HepG2 (cell line): ENCODE measurements around the gene PARK7. TPM values are rescaled to one million over a fixed set of nuclear protein-coding genes. Genes with fewer than 3 reads are reported as not detected.

ENCODE experiments used
- AGO2 ChIP-seq: fragments of 200-400 bp; formaldehyde crosslinking; optimal IDR thresholded peaks from 2 replicates; pipeline ENCODE3; 2017; ENCODE audit warnings: mild to moderate bottlenecking, low read depth, low read length, moderate library complexity
- FOXJ3 ChIP-seq: sonication (generic); formaldehyde crosslinking; IDR thresholded peaks from 2 replicates; pipeline ENCODE4 v1.4.0; 2020; ENCODE audit warnings: missing genetic modification reagents, mild to moderate bottlenecking, borderline replicate concordance
- FOXK1 ChIP-seq: sonication (generic); formaldehyde crosslinking; IDR thresholded peaks from 2 replicates; pipeline ENCODE4 v1.4.0; 2020; ENCODE audit warnings: low read depth, missing genetic modification reagents, borderline replicate concordance
- FOXO1 ChIP-seq: sonication (generic); formaldehyde crosslinking; IDR thresholded peaks from 2 replicates; pipeline ENCODE4 v1.4.0; 2020; ENCODE audit warnings: missing genetic modification reagents
- HNRNPLL ChIP-seq: fragments of 200-400 bp; formaldehyde crosslinking; IDR thresholded peaks from 2 replicates; pipeline ENCODE4 v1.6.1; 2017; ENCODE audit warnings: mild to moderate bottlenecking, low read depth, low read length; ENCODE audit not compliant: poor library complexity, severe bottlenecking
- IKZF1 ChIP-seq: fragments of 450-650 bp; IDR thresholded peaks from 2 replicates; pipeline ENCODE4 v1.7.1; 2016
- ISL2 ChIP-seq: sonication (generic); formaldehyde crosslinking; IDR thresholded peaks from 2 replicates; pipeline ENCODE4 v1.5.0; 2020; ENCODE audit warnings: missing genetic modification reagents
- RBFOX2 ChIP-seq: fragments of 200-400 bp; formaldehyde crosslinking; IDR thresholded peaks from 2 replicates; pipeline ENCODE4 v1.6.1; 2017; ENCODE audit warnings: low read depth, mild to moderate bottlenecking, low read length
- SIX4 ChIP-seq: sonication (generic); formaldehyde crosslinking; IDR thresholded peaks from 2 replicates; pipeline ENCODE4 v1.4.0; 2020; ENCODE audit warnings: missing genetic modification reagents
- SP1 ChIP-seq, 2 experiments: fragments of 450-650 bp in 1 of 2; sonication (generic) in 1 of 2; formaldehyde crosslinking in 1 of 2; IDR thresholded peaks; 2 replicates each; pipeline versions ENCODE4 v1.4.0 to v1.6.1; 2016 to 2020; ENCODE audit warnings: missing genetic modification reagents in 1 of 2
- ZBTB20 ChIP-seq: sonication (generic); formaldehyde crosslinking; IDR thresholded peaks from 2 replicates; pipeline ENCODE4 v1.8.1; 2023; ENCODE audit warnings: missing genetic modification reagents, low read depth, mild to moderate bottlenecking, borderline replicate concordance
- ZNF12 ChIP-seq: sonication (generic); formaldehyde crosslinking; IDR thresholded peaks from 2 replicates; pipeline ENCODE4 v1.5.0; 2020; ENCODE audit warnings: missing genetic modification reagents
- ZNF331 ChIP-seq: sonication (generic); formaldehyde crosslinking; IDR thresholded peaks from 2 replicates; pipeline ENCODE4 v1.4.0; 2020; ENCODE audit warnings: missing genetic modification reagents
- ZZZ3 ChIP-seq: sonication (generic); formaldehyde crosslinking; IDR thresholded peaks from 2 replicates; pipeline ENCODE4 v1.4.0; 2020; ENCODE audit warnings: missing genetic modification reagents, mild to moderate bottlenecking, borderline replicate concordance
- polyA plus RNA-seq, 8 experiments: library from polyadenylated mRNA; depleted of rRNA in 3 of 8; stranded (reverse) in 7 of 8; unstranded in 1 of 8; fragments of >200 nt; fragmentation: Illumina TruSeq in 4 of 8; extraction: Trizol in 4 of 8; gene quantifications; 2 replicates each; pipeline versions ENCODE4 v1.2.1 to v1.2.3, GENCODE V29; 2011 to 2016; ENCODE audit warnings: low read depth in 4 of 8, missing spikeins in 1 of 8, mixed read lengths in 1 of 8; ENCODE audit not compliant: insufficient read depth in 1 of 8
- total RNA-seq, 5 experiments: library from RNA; depleted of rRNA; stranded (reverse); fragments of >200 nt; fragmentation: Illumina TruSeq; extraction: Trizol; gene quantifications; 2 replicates each; pipeline ENCODE4 v1.2.3, GENCODE V29; 2016; ENCODE audit warnings: low read depth in 1 of 5
- TF ChIP-seq, protein P1 (sequence below): sonication (generic); formaldehyde crosslinking; IDR thresholded peaks from 2 replicates; pipeline ENCODE4 v1.4.0; 2020; ENCODE audit warnings: missing genetic modification reagents
- TF ChIP-seq, protein P2 (sequence below): sonication (generic); formaldehyde crosslinking; IDR thresholded peaks from 2 replicates; pipeline ENCODE4 v1.5.1; 2020; ENCODE audit warnings: missing genetic modification reagents, mild to moderate bottlenecking, borderline replicate concordance
- TF ChIP-seq, protein P3 (sequence below): sonication (generic); formaldehyde crosslinking; IDR thresholded peaks from 2 replicates; pipeline ENCODE4; 2020; ENCODE audit warnings: missing genetic modification reagents, mild to moderate bottlenecking, borderline replicate concordance
- TF ChIP-seq, protein P4 (sequence below): sonication (generic); formaldehyde crosslinking; IDR thresholded peaks from 2 replicates; pipeline ENCODE4 v1.8.1; 2023; ENCODE audit warnings: mild to moderate bottlenecking, missing genetic modification reagents
- TF ChIP-seq, protein P5 (sequence below): IDR thresholded peaks from 2 replicates; pipeline ENCODE4 v1.6.1; 2012; ENCODE audit warnings: inconsistent platforms

Gene PARK7
- total and polyA plus RNA-seq, 2 of the 13 experiments (the other 11 are each of a cell fraction or from before 2014, with no cell fraction given), result 212 to 296 TPM

DNA sequence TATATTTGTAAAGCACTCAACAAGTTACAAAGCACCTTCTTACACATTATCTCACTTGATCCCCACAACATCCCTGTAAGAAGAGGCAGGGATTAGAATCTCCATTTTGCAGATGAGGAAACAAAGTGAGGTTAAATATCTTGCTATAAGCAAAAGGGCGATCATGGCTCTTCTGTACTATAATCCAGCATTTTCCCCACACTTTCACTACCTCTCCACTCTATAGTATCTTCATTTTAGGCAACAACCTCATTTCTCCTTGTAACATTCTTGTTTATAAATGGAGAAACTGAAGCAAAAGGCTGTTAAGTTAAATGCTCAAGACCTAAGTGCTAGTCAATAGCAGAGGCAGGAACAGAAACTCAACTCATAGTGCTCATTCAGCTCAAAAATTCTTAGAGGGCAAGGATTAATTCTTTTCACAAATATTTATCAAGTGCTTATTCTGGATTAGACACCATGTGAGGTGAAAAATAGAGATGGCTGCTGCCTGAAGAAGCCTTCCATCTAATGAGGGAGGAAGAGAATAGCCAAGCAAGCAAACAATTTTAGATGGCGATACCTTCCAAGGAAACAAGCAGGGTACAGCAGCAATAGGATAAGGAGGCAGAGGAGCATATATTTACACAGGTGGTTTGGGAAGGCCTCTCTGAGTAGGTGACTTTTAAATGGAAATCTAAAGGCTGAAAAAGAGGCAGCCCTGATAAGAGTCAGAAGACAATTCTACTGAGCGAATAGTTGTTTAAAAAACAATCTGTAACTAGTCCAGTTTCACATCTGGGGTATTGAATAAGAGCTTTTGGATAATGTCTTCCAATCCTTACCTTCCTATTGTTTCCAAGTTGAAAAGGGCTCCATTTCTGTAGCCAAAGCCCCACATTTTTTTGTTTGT is 61.1 kb downstream of the PARK7 start (continued):
- TF ChIP-seq, protein P1, sequence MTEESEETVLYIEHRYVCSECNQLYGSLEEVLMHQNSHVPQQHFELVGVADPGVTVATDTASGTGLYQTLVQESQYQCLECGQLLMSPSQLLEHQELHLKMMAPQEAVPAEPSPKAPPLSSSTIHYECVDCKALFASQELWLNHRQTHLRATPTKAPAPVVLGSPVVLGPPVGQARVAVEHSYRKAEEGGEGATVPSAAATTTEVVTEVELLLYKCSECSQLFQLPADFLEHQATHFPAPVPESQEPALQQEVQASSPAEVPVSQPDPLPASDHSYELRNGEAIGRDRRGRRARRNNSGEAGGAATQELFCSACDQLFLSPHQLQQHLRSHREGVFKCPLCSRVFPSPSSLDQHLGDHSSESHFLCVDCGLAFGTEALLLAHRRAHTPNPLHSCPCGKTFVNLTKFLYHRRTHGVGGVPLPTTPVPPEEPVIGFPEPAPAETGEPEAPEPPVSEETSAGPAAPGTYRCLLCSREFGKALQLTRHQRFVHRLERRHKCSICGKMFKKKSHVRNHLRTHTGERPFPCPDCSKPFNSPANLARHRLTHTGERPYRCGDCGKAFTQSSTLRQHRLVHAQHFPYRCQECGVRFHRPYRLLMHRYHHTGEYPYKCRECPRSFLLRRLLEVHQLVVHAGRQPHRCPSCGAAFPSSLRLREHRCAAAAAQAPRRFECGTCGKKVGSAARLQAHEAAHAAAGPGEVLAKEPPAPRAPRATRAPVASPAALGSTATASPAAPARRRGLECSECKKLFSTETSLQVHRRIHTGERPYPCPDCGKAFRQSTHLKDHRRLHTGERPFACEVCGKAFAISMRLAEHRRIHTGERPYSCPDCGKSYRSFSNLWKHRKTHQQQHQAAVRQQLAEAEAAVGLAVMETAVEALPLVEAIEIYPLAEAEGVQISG (CRISPR knock-in tag), result no peak
- TF ChIP-seq ZNF12 (CRISPR knock-in tag) (no peak), ZBTB20 (CRISPR knock-in tag) (no peak; the same call in 1 of the 2 replicates), ZNF331 (CRISPR knock-in tag) (no peak), ISL2 (CRISPR knock-in tag) (no peak), AGO2 (peak; percentile 53), SP1 (IDR thresholded peaks at IDR 0.05) (no peak), SP1 (CRISPR knock-in tag; IDR thresholded peaks at IDR 0.05) (no peak), ZZZ3 (CRISPR knock-in tag) (no peak), FOXO1 (no peak), SIX4 (CRISPR knock-in tag) (no peak), RBFOX2 (peak; percentile 86), HNRNPLL (no peak), IKZF1 (no peak), FOXJ3 (CRISPR knock-in tag) (0 out of 2 replicates have a peak, but pooled peaks have one; percentile 21), FOXK1 (CRISPR knock-in tag) (no peak)
- TF ChIP-seq, protein P2, sequence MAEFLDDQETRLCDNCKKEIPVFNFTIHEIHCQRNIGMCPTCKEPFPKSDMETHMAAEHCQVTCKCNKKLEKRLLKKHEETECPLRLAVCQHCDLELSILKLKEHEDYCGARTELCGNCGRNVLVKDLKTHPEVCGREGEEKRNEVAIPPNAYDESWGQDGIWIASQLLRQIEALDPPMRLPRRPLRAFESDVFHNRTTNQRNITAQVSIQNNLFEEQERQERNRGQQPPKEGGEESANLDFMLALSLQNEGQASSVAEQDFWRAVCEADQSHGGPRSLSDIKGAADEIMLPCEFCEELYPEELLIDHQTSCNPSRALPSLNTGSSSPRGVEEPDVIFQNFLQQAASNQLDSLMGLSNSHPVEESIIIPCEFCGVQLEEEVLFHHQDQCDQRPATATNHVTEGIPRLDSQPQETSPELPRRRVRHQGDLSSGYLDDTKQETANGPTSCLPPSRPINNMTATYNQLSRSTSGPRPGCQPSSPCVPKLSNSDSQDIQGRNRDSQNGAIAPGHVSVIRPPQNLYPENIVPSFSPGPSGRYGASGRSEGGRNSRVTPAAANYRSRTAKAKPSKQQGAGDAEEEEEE, result no peak
- TF ChIP-seq, protein P3, sequence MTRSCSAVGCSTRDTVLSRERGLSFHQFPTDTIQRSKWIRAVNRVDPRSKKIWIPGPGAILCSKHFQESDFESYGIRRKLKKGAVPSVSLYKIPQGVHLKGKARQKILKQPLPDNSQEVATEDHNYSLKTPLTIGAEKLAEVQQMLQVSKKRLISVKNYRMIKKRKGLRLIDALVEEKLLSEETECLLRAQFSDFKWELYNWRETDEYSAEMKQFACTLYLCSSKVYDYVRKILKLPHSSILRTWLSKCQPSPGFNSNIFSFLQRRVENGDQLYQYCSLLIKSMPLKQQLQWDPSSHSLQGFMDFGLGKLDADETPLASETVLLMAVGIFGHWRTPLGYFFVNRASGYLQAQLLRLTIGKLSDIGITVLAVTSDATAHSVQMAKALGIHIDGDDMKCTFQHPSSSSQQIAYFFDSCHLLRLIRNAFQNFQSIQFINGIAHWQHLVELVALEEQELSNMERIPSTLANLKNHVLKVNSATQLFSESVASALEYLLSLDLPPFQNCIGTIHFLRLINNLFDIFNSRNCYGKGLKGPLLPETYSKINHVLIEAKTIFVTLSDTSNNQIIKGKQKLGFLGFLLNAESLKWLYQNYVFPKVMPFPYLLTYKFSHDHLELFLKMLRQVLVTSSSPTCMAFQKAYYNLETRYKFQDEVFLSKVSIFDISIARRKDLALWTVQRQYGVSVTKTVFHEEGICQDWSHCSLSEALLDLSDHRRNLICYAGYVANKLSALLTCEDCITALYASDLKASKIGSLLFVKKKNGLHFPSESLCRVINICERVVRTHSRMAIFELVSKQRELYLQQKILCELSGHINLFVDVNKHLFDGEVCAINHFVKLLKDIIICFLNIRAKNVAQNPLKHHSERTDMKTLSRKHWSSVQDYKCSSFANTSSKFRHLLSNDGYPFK, result no peak
- TF ChIP-seq, protein P4, sequence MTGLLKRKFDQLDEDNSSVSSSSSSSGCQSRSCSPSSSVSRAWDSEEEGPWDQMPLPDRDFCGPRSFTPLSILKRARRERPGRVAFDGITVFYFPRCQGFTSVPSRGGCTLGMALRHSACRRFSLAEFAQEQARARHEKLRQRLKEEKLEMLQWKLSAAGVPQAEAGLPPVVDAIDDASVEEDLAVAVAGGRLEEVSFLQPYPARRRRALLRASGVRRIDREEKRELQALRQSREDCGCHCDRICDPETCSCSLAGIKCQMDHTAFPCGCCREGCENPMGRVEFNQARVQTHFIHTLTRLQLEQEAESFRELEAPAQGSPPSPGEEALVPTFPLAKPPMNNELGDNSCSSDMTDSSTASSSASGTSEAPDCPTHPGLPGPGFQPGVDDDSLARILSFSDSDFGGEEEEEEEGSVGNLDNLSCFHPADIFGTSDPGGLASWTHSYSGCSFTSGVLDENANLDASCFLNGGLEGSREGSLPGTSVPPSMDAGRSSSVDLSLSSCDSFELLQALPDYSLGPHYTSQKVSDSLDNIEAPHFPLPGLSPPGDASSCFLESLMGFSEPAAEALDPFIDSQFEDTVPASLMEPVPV, result no peak
- TF ChIP-seq, protein P5, sequence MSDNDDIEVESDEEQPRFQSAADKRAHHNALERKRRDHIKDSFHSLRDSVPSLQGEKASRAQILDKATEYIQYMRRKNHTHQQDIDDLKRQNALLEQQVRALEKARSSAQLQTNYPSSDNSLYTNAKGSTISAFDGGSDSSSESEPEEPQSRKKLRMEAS, result no peak
